Uterus (tissue), 4 donors: ENCODE results near the gene ADAM33. TPM values are rescaled to one million over a fixed set of nuclear protein-coding genes. Genes with fewer than 3 reads are reported as not detected.

ENCODE experiments used
- DNase-seq, 2 donors: peaks; one replicate each; pipeline ENCODE4 v3.0.0-alpha.2; 2019 to 2020
- H3K27ac ChIP-seq, 2 donors: fragments of 200-600 bp; sonication (generic); 1 replicate in 1 of 2; 2 replicates in 1 of 2; pipeline ENCODE4 v1.5.1; 2016 to 2018
- H3K27me3 ChIP-seq, 2 donors: fragments of 200-600 bp; sonication (generic); one replicate each; pipeline ENCODE4 v1.5.1; 2018 to 2019; ENCODE audit warnings: control low read depth in 1 of 2
- H3K36me3 ChIP-seq, 2 donors: fragments of 200-600 bp; sonication (generic); one replicate each; pipeline ENCODE4 v1.5.1; 2019; ENCODE audit warnings: control low read depth in 1 of 2
- H3K4me1 ChIP-seq, 2 donors: fragments of 200-600 bp; sonication (generic); one replicate each; pipeline ENCODE4 v1.5.1; 2018 to 2019; ENCODE audit warnings: control low read depth in 1 of 2
- H3K4me3 ChIP-seq, 2 donors: fragments of 200-600 bp; sonication (generic); 1 replicate in 1 of 2; 2 replicates in 1 of 2; pipeline ENCODE4 v1.5.1; 2018 to 2019; ENCODE audit warnings: mild to moderate bottlenecking in 1 of 2
- H3K9me3 ChIP-seq, 2 donors: fragments of 200-600 bp; sonication (generic); one replicate each; pipeline ENCODE4 v1.5.1; 2019; ENCODE audit warnings: control low read depth in 1 of 2
- CTCF ChIP-seq, 4 experiments: fragments of 200-600 bp in 2 of 4; fragments of 450-650 bp in 2 of 4; sonication (generic) in 2 of 4; IDR thresholded peaks; one replicate each; pipeline ENCODE4 v1.5.1; 2016 to 2019; ENCODE audit warnings: antibody characterized with exemption in 4 of 4, mild to moderate bottlenecking in 2 of 4, moderate library complexity in 1 of 4
- POLR2A ChIP-seq, 2 donors: fragments of 450-650 bp; IDR thresholded peaks; one replicate each; pipeline ENCODE4 v1.6.1; 2016; ENCODE audit warnings: antibody characterized with exemption in 2 of 2, mild to moderate bottlenecking in 1 of 2, moderate library complexity in 1 of 2
- intact Hi-C: fragments of 100-400 bp; cut with DNase I; formaldehyde crosslinking; loops from one replicate; pipeline ENCODE4 v1.15.1; 2023; ENCODE audit warnings: low total_unique reads
- total RNA-seq, 4 donors: library from RNA; depleted of rRNA in 3 of 4; stranded (reverse); fragments of >200 nt in 3 of 4; gene quantifications; one replicate each; pipeline versions ENCODE4 v1.1.0 to v1.2.4, GENCODE V29; 2014 to 2023
- donor health status: DM: yes; HTN: yes; CAD: no.

ADAM33 gene
- total RNA-seq, 4 donors from 2014 or later, result 66.5 to 215 (median 128) TPM

GRCh38 chr20:3652676-3653596 is 28.9 kb downstream of the ADAM33 start:
- H3K27ac ChIP-seq, result no peak overlapping the region
- no peak for DNase-seq
- no peaks in the 10 kb centered on the region for H3K9me3 ChIP-seq
- no peaks in the 10 kb centered on the region for H3K36me3 ChIP-seq
- intact Hi-C loops, result no loop called here
- no peak for TF ChIP-seq CTCF (IDR thresholded peaks at IDR 0.05)
- no peak for TF ChIP-seq POLR2A (IDR thresholded peaks at IDR 0.05)
- H3K27me3 ChIP-seq, result no peaks in the 10 kb centered on the region
- H3K4me3 ChIP-seq, result no peak overlapping the region
- H3K4me1 ChIP-seq, result no peaks in the 10 kb centered on the region

- intact Hi-C loops, result no loop called here
- no peak for TF ChIP-seq CTCF (IDR thresholded peaks at IDR 0.05)
- TF ChIP-seq POLR2A (IDR thresholded peaks at IDR 0.05), result no peak
- H3K36me3 ChIP-seq, result no peaks in the 10 kb centered on the region
- no peaks in the 10 kb centered on the region for H3K9me3 ChIP-seq
- H3K4me3 ChIP-seq, result no peak overlapping the region
- no peak for DNase-seq
- no peak overlapping the region for H3K27ac ChIP-seq
- no peaks in the 10 kb centered on the region for H3K4me1 ChIP-seq
- no peaks in the 10 kb centered on the region for H3K27me3 ChIP-seq
These were observed 29.6 kb downstream of the ADAM33 start for GRCh38 chr20:3652221-3652620.

- Histone ChIP-seq H3K36me3 (no peaks in the 10 kb centered on the region), H3K27ac (no peak overlapping the region), H3K27me3 (no peaks in the 10 kb centered on the region), H3K4me3 (no peak overlapping the region), H3K4me1 (no peaks in the 10 kb centered on the region), H3K9me3 (no peaks in the 10 kb centered on the region)
- intact Hi-C loops, result no loop called here
- DNase-seq, result no peak
- no peak for TF ChIP-seq CTCF (IDR thresholded peaks at IDR 0.05)
- TF ChIP-seq POLR2A (IDR thresholded peaks at IDR 0.05), result no peak
These were observed 30.4 kb downstream of the ADAM33 start for GRCh38 chr20:3651204-3651962.

GRCh38 chr20:3648951-3649350 is 32.9 kb downstream of the ADAM33 start:
- intact Hi-C loops, result no loop called here
- H3K27ac ChIP-seq, result no peak overlapping the region
- H3K4me1 ChIP-seq, result no peaks in the 10 kb centered on the region
- H3K4me3 ChIP-seq, result no peak overlapping the region
- H3K27me3 ChIP-seq, result no peaks in the 10 kb centered on the region
- no peak for DNase-seq
- no peaks in the 10 kb centered on the region for H3K36me3 ChIP-seq
- H3K9me3 ChIP-seq, result no peaks in the 10 kb centered on the region
- TF ChIP-seq CTCF (IDR thresholded peaks at IDR 0.05), result no peak
- no peak for TF ChIP-seq POLR2A (IDR thresholded peaks at IDR 0.05)

- DNase-seq, result no peak
- H3K27ac ChIP-seq, result no peak overlapping the region
- H3K36me3 ChIP-seq, result no peaks in the 10 kb centered on the region
- intact Hi-C loops, result no loop called here
- no peaks in the 10 kb centered on the region for H3K9me3 ChIP-seq
- no peak overlapping the region for H3K4me3 ChIP-seq
- H3K27me3 ChIP-seq, result no peaks in the 10 kb centered on the region
- no peaks in the 10 kb centered on the region for H3K4me1 ChIP-seq
- TF ChIP-seq POLR2A (IDR thresholded peaks at IDR 0.05) (no peak), CTCF (IDR thresholded peaks at IDR 0.05) (no peak)
These were observed 34.3 kb downstream of the ADAM33 start for GRCh38 chr20:3647473-3647872.
